IMR-90 (cell line): Measurements from ENCODE around the gene PCED1B. TPM values are rescaled to one million over a fixed set of nuclear protein-coding genes. Genes with fewer than 3 reads are reported as not detected.

Experiments
- ATAC-seq: fragments of 200-7000 bp; cut with Tn5 transposase; 2 replicates; pipeline ENCODE4 v1.9.1; 2020; ENCODE audit warnings: low read depth, mild to moderate bottlenecking, moderate library complexity
- BruUV-seq: library from RNA; stranded (reverse); fragments of 400-500 nt; replicated peaks from 2 replicates; lab custom pipeline; 2021; lab: Mats Ljungman, UMichigan
- CTCF ChIA-PET: fragments of 300-600 bp; formaldehyde crosslinking; extraction: SDS; loops from one replicate; lab custom pipeline; 2021; ENCODE audit warnings: antibody characterized with exemption; lab: Yijun Ruan, JAX
- POLR2A ChIA-PET: fragments of 300-600 bp; sonication (Branson Sonifier 250); formaldehyde crosslinking; loops from one replicate; lab custom pipeline; 2022; ENCODE audit warnings: antibody characterized with exemption; ENCODE audit not compliant: unreplicated experiment; lab: Charles Lee
- DNase-seq: peaks from one replicate; pipeline ENCODE4 v3.0.0; 2013
- H2AFZ ChIP-seq: replicated peaks from 2 replicates; pipeline ENCODE3; 2013; ENCODE audit warnings: low read length, mild to moderate bottlenecking; ENCODE audit not compliant: poor library complexity
- H2AK5ac ChIP-seq: 2 replicates; pipeline ENCODE4 v1.6.1; 2013; ENCODE audit warnings: low read depth, low read length, inconsistent platforms
- H2AK9ac ChIP-seq: replicated peaks from 2 replicates; pipeline ENCODE3; 2013; ENCODE audit warnings: mild to moderate bottlenecking, low read depth, low read length, moderate library complexity; ENCODE audit not compliant: poor library complexity
- H2BK120ac ChIP-seq: 2 replicates; pipeline ENCODE4 v1.6.1; 2013; ENCODE audit warnings: low read depth, low read length, inconsistent platforms
- H2BK15ac ChIP-seq: 3 replicates; pipeline ENCODE4 v1.6.1; 2013; ENCODE audit warnings: low read depth, low read length, inconsistent platforms
- H2BK20ac ChIP-seq: 2 replicates; pipeline ENCODE4 v1.6.1; 2013; ENCODE audit warnings: low read depth, mild to moderate bottlenecking, inconsistent platforms, low read length, moderate library complexity
- H2BK5ac ChIP-seq: 2 replicates; pipeline ENCODE4 v1.6.1; 2013; ENCODE audit warnings: mild to moderate bottlenecking, low read depth, low read length, inconsistent platforms; ENCODE audit not compliant: poor library complexity, severe bottlenecking
- H3K14ac ChIP-seq: replicated peaks from 2 replicates; pipeline ENCODE4 v1.6.1; 2013; ENCODE audit warnings: low read depth, low read length, inconsistent platforms
- H3K18ac ChIP-seq: 2 replicates; pipeline ENCODE4 v1.6.1; 2013; ENCODE audit warnings: low read depth, low read length, control low read depth
- H3K23ac ChIP-seq: 2 replicates; pipeline ENCODE4 v1.6.1; 2013; ENCODE audit warnings: low read depth, low read length, inconsistent platforms
- H3K27ac ChIP-seq: 2 replicates; pipeline ENCODE4 v1.5.1; 2013; ENCODE audit warnings: mild to moderate bottlenecking, control low read depth, low read length; ENCODE audit not compliant: insufficient read depth
- H3K27me3 ChIP-seq: 2 replicates; pipeline ENCODE4 v1.6.1; 2013; ENCODE audit warnings: low read length; ENCODE audit not compliant: control insufficient read depth, insufficient read depth
- H3K36me3 ChIP-seq: 2 replicates; pipeline ENCODE4 v1.6.1; 2013; ENCODE audit warnings: low read length, mixed read lengths; ENCODE audit not compliant: control insufficient read depth, insufficient read depth
- H3K4ac ChIP-seq: 2 replicates; pipeline ENCODE4 v1.6.1; 2013; ENCODE audit warnings: low read depth, low read length, inconsistent platforms
- H3K4me1 ChIP-seq: 2 replicates; pipeline ENCODE4 v1.6.1; 2013; ENCODE audit warnings: low read length, mixed read lengths; ENCODE audit not compliant: control insufficient read depth, insufficient read depth
- H3K4me2 ChIP-seq: 2 replicates; pipeline ENCODE4 v1.6.1; 2013; ENCODE audit warnings: low read depth, mild to moderate bottlenecking, control low read depth, low read length, moderate library complexity
- H3K4me3 ChIP-seq: 2 replicates; pipeline ENCODE4 v1.5.1; 2013; ENCODE audit warnings: low read depth, mild to moderate bottlenecking, control low read depth, low read length, moderate library complexity; ENCODE audit not compliant: insufficient read depth
- H3K56ac ChIP-seq: 2 replicates; pipeline ENCODE4 v1.6.1; 2013; ENCODE audit warnings: low read length, inconsistent platforms; ENCODE audit not compliant: insufficient read depth; ENCODE audit errors: extremely low read depth
- H3K79me1 ChIP-seq, 2 experiments: 2 replicates each; pipeline ENCODE4 v1.6.1; 2013; ENCODE audit warnings: low read length in 2 of 2, inconsistent platforms in 1 of 2, low read depth in 1 of 2
- H3K9ac ChIP-seq: 2 replicates; pipeline ENCODE4 v1.6.1; 2013; ENCODE audit warnings: low read depth, low read length, control low read depth
- H3K9me1 ChIP-seq: 2 replicates; pipeline ENCODE4 v1.6.1; 2013; ENCODE audit warnings: low read length, inconsistent platforms; ENCODE audit not compliant: insufficient read depth
- H3K9me3 ChIP-seq: 2 replicates; pipeline ENCODE4 v1.6.1; 2013; ENCODE audit warnings: low read length; ENCODE audit not compliant: control insufficient read depth, insufficient read depth
- H4K20me1 ChIP-seq: 2 replicates; pipeline ENCODE4 v1.6.1; 2013; ENCODE audit warnings: low read length, inconsistent platforms; ENCODE audit not compliant: insufficient read depth
- H4K5ac ChIP-seq: 2 replicates; pipeline ENCODE4 v1.6.1; 2013; ENCODE audit warnings: mild to moderate bottlenecking, low read depth, low read length, control low read depth
- H4K8ac ChIP-seq, 2 experiments: 2 replicates each; pipeline ENCODE4 v1.6.1; 2013; ENCODE audit warnings: low read depth in 2 of 2, low read length in 2 of 2, control low read depth in 1 of 2, inconsistent platforms in 1 of 2
- H4K91ac ChIP-seq: 2 replicates; pipeline ENCODE4 v1.6.1; 2013; ENCODE audit warnings: low read depth, low read length, inconsistent platforms; ENCODE audit not compliant: insufficient read depth
- BHLHE40 ChIP-seq: fragments of 150-350 bp; IDR thresholded peaks from 2 replicates; pipeline ENCODE4 v1.6.1; 2016; ENCODE audit warnings: mild to moderate bottlenecking, low read depth, low read length
- CEBPB ChIP-seq: IDR thresholded peaks from 2 replicates; pipeline ENCODE4 v1.6.1; 2012; ENCODE audit warnings: low read depth, low read length, improper control_type of control experiment
- CHD1 ChIP-seq: IDR thresholded peaks from 2 replicates; pipeline ENCODE4 v1.6.1; 2012; ENCODE audit warnings: low read depth, low read length, improper control_type of control experiment
- FOS ChIP-seq: fragments of 150-350 bp; IDR thresholded peaks from 2 replicates; pipeline ENCODE4 v1.6.1; 2016; ENCODE audit warnings: low read depth, low read length
- MAFK ChIP-seq: IDR thresholded peaks from 2 replicates; pipeline ENCODE4 v1.6.1; 2012; ENCODE audit warnings: low read depth, low read length, improper control_type of control experiment
- MAZ ChIP-seq: IDR thresholded peaks from 2 replicates; pipeline ENCODE4 v1.6.1; 2012; ENCODE audit warnings: low read depth, mild to moderate bottlenecking, low read length, improper control_type of control experiment, moderate library complexity, borderline replicate concordance
- MXI1 ChIP-seq: IDR thresholded peaks from 2 replicates; pipeline ENCODE4 v1.6.1; 2012; ENCODE audit warnings: low read depth, mild to moderate bottlenecking, low read length, moderate library complexity, borderline replicate concordance
- NFE2L2 ChIP-seq: fragments of 150-350 bp; IDR thresholded peaks from 2 replicates; pipeline ENCODE4 v1.6.1; 2016; ENCODE audit warnings: low read depth, mild to moderate bottlenecking, low read length
- POLR2A ChIP-seq: IDR thresholded peaks from 2 replicates; pipeline ENCODE4 v1.6.1; 2012; ENCODE audit warnings: mild to moderate bottlenecking, low read depth, low read length
- RAD21 ChIP-seq: IDR thresholded peaks from 2 replicates; pipeline ENCODE4 v1.6.1; 2012; ENCODE audit warnings: low read length, improper control_type of control experiment
- RCOR1 ChIP-seq: IDR thresholded peaks from 2 replicates; pipeline ENCODE4 v1.6.1; 2012; ENCODE audit warnings: mild to moderate bottlenecking, low read length, improper control_type of control experiment; ENCODE audit not compliant: insufficient replicate concordance
- RFX5 ChIP-seq: IDR thresholded peaks from 2 replicates; pipeline ENCODE4 v1.8.0; 2012; ENCODE audit warnings: low read depth, mild to moderate bottlenecking, low read length, moderate library complexity
- SMC3 ChIP-seq: fragments of 150-350 bp; IDR thresholded peaks from 2 replicates; pipeline ENCODE4 v1.6.1; 2016; ENCODE audit warnings: low read depth, mild to moderate bottlenecking, antibody characterized with exemption, low read length, moderate library complexity
- dilution Hi-C: fragments of 300-500 bp; cut with HindIII; formaldehyde crosslinking; loops from one replicate; pipeline ENCODE4 v1.14.3; 2018; ENCODE audit warnings: low sequenced_read_pairs; ENCODE audit not compliant: unreplicated experiment
- in situ Hi-C: fragments of 300-500 bp; cut with MboI; formaldehyde crosslinking; loops from 3 replicates; pipeline ENCODE4 v1.14.3; 2019; ENCODE audit warnings: low sequenced_read_pairs, inconsistent platforms, mixed read lengths
- intact Hi-C: fragments of 100-400 bp; cut with micrococcal nuclease; formaldehyde crosslinking; loops from 2 replicates; pipeline ENCODE4 v1.10.0; 2022
- polyA plus RNA-seq, 3 experiments: library from polyadenylated mRNA; depleted of rRNA; stranded (reverse); fragments of >200 nt; gene quantifications; 2 replicates each; pipeline ENCODE4 v1.2.3, GENCODE V29; 2012; ENCODE audit warnings: low replicate concordance in 1 of 3
- total RNA-seq: library from RNA; depleted of rRNA; stranded (reverse); fragments of >200 nt; gene quantifications from 2 replicates; pipeline ENCODE4 v1.2.3, GENCODE V29; 2012
- TF ChIP-seq, protein P1 (sequence below): fragments of 150-350 bp; IDR thresholded peaks from 2 replicates; pipeline ENCODE4 v1.6.1; 2017; ENCODE audit warnings: mild to moderate bottlenecking, antibody characterized with exemption, low read length, low read depth
- TF ChIP-seq, protein P2 (sequence below): conservative IDR thresholded peaks from 2 replicates; pipeline ENCODE4 v1.5.1; 2012; ENCODE audit warnings: mild to moderate bottlenecking, low read depth, low read length, improper control_type of control experiment
- TF ChIP-seq, protein P3 (sequence below): fragments of 150-350 bp; IDR thresholded peaks from 2 replicates; pipeline ENCODE4 v1.6.1; 2016; ENCODE audit warnings: low read depth, mild to moderate bottlenecking, low read length, moderate library complexity, borderline replicate concordance

PCED1B gene
- total and polyA plus RNA-seq, 2 of the 4 experiments (the other 2 are of a cell fraction): 0.36 to 2.6 TPM

DNA sequence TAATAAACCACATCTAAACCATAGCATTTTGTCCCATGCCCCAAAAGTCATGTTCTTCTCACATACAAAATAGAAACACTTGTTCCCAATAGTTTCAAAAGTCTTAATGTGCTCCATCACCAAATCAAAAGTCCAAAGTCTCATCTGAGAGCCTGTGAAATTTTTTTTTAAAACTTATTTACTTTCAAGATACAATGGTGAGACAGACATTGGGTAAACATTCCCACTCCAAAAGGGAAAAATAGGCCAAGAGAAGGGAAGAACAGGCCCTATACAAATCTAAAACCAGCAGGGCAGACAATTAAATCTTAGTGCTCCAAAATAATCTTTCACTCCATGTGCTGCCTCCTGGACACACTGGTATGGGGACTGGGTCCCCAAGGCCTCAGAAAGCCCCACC is 84.7 kb downstream of the PCED1B start:
- H2AFZ ChIP-seq: no peak overlapping the region
- DNase-seq: no peak
- no peak overlapping the region; the same call in 1 of the 2 replicates for H2AK5ac ChIP-seq
- no peak overlapping the region for H3K27ac ChIP-seq
- H3K4me2 ChIP-seq: no peak overlapping the region
- H3K9ac ChIP-seq: no peak overlapping the region
- POLR2A ChIA-PET: interaction anchor here (0.6 kb wide), 1 partner anchor 10 kb away, joined by 11 read pairs; no protein-coding TSS in a partner anchor
- H3K36me3 ChIP-seq: no peaks in the 10 kb centered on the region
- H3K27me3 ChIP-seq: no peaks in the 10 kb centered on the region
- H4K20me1 ChIP-seq: no peaks in the 10 kb centered on the region
- H2BK15ac ChIP-seq: 0 out of 3 replicates have a peak overlapping the region, but pooled peaks have one; percentile 40
- no peak for ATAC-seq
- no peak overlapping the region for H3K56ac ChIP-seq
- no peak overlapping the region for H2BK5ac ChIP-seq
- H4K8ac ChIP-seq: no peak overlapping the region
- no peak overlapping the region for H2BK120ac ChIP-seq
- no peak overlapping the region for H3K14ac ChIP-seq
- intact Hi-C loops: no loop called here
- CTCF ChIA-PET: no interaction called here
- no peak overlapping the region for H3K23ac ChIP-seq
- dilution Hi-C loops: no loop called here
- no peak overlapping the region for H2BK20ac ChIP-seq
- BruUV-seq: no TSS peak
- no peaks in the 10 kb centered on the region for H3K79me1 ChIP-seq
- peak overlapping the region; percentile 20; the same call in 1 of the 2 replicates for H3K4ac ChIP-seq
- TF ChIP-seq, protein P1, sequence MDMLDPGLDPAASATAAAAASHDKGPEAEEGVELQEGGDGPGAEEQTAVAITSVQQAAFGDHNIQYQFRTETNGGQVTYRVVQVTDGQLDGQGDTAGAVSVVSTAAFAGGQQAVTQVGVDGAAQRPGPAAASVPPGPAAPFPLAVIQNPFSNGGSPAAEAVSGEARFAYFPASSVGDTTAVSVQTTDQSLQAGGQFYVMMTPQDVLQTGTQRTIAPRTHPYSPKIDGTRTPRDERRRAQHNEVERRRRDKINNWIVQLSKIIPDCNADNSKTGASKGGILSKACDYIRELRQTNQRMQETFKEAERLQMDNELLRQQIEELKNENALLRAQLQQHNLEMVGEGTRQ: no peak
- TF ChIP-seq RAD21 (no peak), NFE2L2 (no peak), FOS (no peak), SMC3 (no peak), MXI1 (no peak), RFX5 (no peak), RCOR1 (no peak), POLR2A (no peak), CEBPB (no peak), MAFK (no peak), CHD1 (no peak), MAZ (no peak), BHLHE40 (no peak)
- TF ChIP-seq, protein P2, sequence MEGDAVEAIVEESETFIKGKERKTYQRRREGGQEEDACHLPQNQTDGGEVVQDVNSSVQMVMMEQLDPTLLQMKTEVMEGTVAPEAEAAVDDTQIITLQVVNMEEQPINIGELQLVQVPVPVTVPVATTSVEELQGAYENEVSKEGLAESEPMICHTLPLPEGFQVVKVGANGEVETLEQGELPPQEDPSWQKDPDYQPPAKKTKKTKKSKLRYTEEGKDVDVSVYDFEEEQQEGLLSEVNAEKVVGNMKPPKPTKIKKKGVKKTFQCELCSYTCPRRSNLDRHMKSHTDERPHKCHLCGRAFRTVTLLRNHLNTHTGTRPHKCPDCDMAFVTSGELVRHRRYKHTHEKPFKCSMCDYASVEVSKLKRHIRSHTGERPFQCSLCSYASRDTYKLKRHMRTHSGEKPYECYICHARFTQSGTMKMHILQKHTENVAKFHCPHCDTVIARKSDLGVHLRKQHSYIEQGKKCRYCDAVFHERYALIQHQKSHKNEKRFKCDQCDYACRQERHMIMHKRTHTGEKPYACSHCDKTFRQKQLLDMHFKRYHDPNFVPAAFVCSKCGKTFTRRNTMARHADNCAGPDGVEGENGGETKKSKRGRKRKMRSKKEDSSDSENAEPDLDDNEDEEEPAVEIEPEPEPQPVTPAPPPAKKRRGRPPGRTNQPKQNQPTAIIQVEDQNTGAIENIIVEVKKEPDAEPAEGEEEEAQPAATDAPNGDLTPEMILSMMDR: no peak
- TF ChIP-seq, protein P3, sequence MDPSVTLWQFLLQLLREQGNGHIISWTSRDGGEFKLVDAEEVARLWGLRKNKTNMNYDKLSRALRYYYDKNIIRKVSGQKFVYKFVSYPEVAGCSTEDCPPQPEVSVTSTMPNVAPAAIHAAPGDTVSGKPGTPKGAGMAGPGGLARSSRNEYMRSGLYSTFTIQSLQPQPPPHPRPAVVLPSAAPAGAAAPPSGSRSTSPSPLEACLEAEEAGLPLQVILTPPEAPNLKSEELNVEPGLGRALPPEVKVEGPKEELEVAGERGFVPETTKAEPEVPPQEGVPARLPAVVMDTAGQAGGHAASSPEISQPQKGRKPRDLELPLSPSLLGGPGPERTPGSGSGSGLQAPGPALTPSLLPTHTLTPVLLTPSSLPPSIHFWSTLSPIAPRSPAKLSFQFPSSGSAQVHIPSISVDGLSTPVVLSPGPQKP: no peak
- 0 out of 2 replicates have a peak, but pooled peaks cover 3% of the 10 kb centered on the region for H3K9me3 ChIP-seq
- peaks cover 5% of the 10 kb centered on the region; the same call in 1 of the 2 replicates for H3K4me1 ChIP-seq
- H3K9me1 ChIP-seq: no peaks in the 10 kb centered on the region
- H2AK9ac ChIP-seq: peak overlapping the region; percentile 3
- in situ Hi-C loops: no loop called here
- no peak overlapping the region for H3K4me3 ChIP-seq
- no peak overlapping the region; the same call in 1 of the 2 replicates for H4K5ac ChIP-seq
- H4K91ac ChIP-seq: no peak overlapping the region
- no peak overlapping the region for H3K18ac ChIP-seq
